Upper lobe of right lung (tissue), 1 donor: Measurements from ENCODE around the gene TGFB1I1. TPM values are rescaled to one million over a fixed set of nuclear protein-coding genes. Genes with fewer than 3 reads are reported as not detected.

ENCODE experiments used
- ATAC-seq: fragments of 200-7000 bp; cut with Tn5 transposase; one replicate; pipeline ENCODE4 v1.9.1; 2020; ENCODE audit warnings: mild to moderate bottlenecking, moderate library complexity
- DNase-seq: peaks from one replicate; pipeline ENCODE4 v3.0.0-alpha.2; 2020
- H3K27ac ChIP-seq: fragments of 200-600 bp; one replicate; pipeline ENCODE4 v1.8.0; 2022
- H3K27me3 ChIP-seq: fragments of 200-600 bp; one replicate; pipeline ENCODE4 v1.8.0; 2022; ENCODE audit warnings: mild to moderate bottlenecking
- H3K36me3 ChIP-seq: fragments of 200-600 bp; one replicate; pipeline ENCODE4 v1.8.0; 2022
- H3K4me1 ChIP-seq: fragments of 200-600 bp; one replicate; pipeline ENCODE4 v1.8.0; 2022
- H3K4me3 ChIP-seq: fragments of 200-600 bp; one replicate; pipeline ENCODE4 v1.8.0; 2022; ENCODE audit warnings: mild to moderate bottlenecking
- H3K9me3 ChIP-seq: fragments of 200-600 bp; one replicate; pipeline ENCODE4 v1.8.0; 2022
- CTCF ChIP-seq: fragments of 200-600 bp; IDR thresholded peaks from one replicate; pipeline ENCODE4 v1.8.0; 2022; ENCODE audit warnings: antibody characterized with exemption
- intact Hi-C: fragments of 100-400 bp; cut with DNase I; formaldehyde crosslinking; loops from one replicate; pipeline ENCODE4 v1.11.0; 2022
- long read RNA-seq: library from polyadenylated mRNA; unstranded; transcript quantifications from one replicate; pipeline ENCODE4 v2.0.0, GENCODE V29; 2021
- total RNA-seq: library from RNA; stranded (reverse); fragmentation: NEBNext Ultra II Directional; extraction: Animal tissue kit (Norgen Biotek cat#: 25700); gene quantifications from one replicate; pipeline ENCODE4 v1.2.1, GENCODE V29; 2021
- donor health status: DM: no; HTN: yes; CAD: no; lungs with severe emphysema.

Gene TGFB1I1
- 49.9 TPM for total RNA-seq
- long read RNA-seq, transcript TGFB1I1-203 (11 exons, 1,898 nt): major isoform, 102 of 140 reads
- long read RNA-seq, transcript TGFB1I1-214 (10 exons, 1,770 nt): minor isoform, 7 of 140 reads
- long read RNA-seq, partial matches to known transcripts: 11 of 140 reads
- long read RNA-seq, other reads (novel, unspliced or antisense): 18 of 140 reads

DNA sequence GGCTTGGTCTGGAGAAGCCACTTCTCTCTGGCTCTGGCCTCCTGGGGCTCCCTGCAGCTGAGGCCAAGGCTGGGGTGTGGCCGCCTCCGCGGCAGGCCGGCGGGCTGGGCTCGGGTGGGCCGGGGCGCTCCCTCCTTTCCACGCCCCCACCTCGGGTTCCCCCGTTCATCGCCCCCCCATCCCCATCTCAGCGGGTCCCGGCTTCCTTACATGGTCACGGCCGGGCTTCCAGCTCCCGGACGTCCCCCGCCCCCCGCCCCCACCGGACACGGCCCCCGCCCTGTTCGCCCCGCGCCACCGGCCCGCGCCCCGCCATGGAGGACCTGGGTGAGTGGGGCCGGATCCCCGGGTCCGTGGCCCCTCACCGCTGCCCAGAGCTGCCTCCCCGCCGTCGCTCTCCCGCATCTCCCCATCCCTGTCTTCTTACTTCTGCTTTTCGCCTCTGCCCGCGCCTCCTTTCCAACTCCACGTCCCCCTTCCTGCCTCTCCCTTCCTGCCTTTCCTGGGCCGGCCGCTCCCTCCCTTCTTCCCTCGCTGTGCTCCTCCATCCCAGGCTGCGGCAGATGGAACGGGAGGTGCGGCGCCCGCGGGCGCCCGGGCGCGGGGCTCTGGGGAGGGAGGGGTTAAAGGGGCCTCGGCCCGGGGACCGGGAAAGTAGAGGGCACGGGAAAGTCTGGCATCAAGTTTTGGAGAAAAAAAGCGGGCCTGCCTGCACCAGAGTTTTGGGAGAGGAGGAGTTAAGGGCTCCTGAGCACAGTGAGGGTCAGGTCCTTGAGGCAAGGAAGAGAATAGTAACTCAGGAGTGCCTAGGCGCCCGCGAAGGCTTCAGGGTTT lies at the start of gene TGFB1I1:
Gene TGFB1I1, plus strand, starts transcription at position 278 of the 834 bp plus-strand sequence. Its CDS starts 37 bp downstream, at position 315.
- DNase-seq (no peak), ATAC-seq (peak; percentile 42)
- H3K4me1 ChIP-seq: peaks cover 10% of the 10 kb centered on the region

GRCh38 chr16:31423241-31423640 lies 48.7 kb upstream of the TGFB1I1 start:
- peak; percentile 33 for DNase-seq
- Histone ChIP-seq H3K27ac (no peak overlapping the region), H3K4me1 (peaks cover 3% of the 10 kb centered on the region), H3K4me3 (no peak overlapping the region), H3K27me3 (no peaks in the 10 kb centered on the region), H3K9me3 (no peaks in the 10 kb centered on the region), H3K36me3 (no peaks in the 10 kb centered on the region)
- no peak for TF ChIP-seq CTCF
- intact Hi-C loops: no loop called here
- no peak for ATAC-seq

More for the DNA sequence above, at the start of gene TGFB1I1:
- Histone ChIP-seq H3K9me3 (no peaks in the 10 kb centered on the region), H3K36me3 (peaks cover 13% of the 10 kb centered on the region), H3K27me3 (no peaks in the 10 kb centered on the region), H3K4me3 (peak within 1 kb of the TSS; percentile 62), H3K27ac (peak within 1 kb of the TSS; percentile 86)
- intact Hi-C loops: no loop called here
- no peak for TF ChIP-seq CTCF

DNA sequence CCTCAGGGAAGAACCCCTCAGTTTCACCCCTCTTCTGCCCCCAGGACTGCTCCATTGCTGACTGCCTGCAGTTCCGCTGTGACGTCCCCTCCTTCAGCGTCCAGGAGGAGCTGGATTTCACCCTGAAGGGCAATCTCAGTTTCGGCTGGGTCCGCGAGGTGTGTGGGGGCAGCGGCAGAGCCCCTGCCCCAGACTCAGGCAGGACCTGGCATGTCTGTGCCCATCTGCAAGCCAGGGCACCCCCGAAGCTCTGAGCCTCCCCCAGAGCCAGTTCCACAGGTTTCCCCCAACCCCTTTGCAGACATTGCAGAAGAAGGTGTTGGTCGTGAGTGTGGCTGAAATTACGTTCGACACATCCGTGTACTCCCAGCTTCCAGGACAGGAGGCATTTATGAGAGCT lies 48.2 kb upstream of the TGFB1I1 start:
- Histone ChIP-seq H3K27me3 (no peaks in the 10 kb centered on the region), H3K9me3 (no peaks in the 10 kb centered on the region), H3K4me3 (no peak overlapping the region), H3K36me3 (no peaks in the 10 kb centered on the region), H3K4me1 (peaks cover 4% of the 10 kb centered on the region), H3K27ac (no peak overlapping the region)
- ATAC-seq (no peak), DNase-seq (peak; percentile 56)
- TF ChIP-seq CTCF: no peak
- intact Hi-C loops: no loop called here

DNA sequence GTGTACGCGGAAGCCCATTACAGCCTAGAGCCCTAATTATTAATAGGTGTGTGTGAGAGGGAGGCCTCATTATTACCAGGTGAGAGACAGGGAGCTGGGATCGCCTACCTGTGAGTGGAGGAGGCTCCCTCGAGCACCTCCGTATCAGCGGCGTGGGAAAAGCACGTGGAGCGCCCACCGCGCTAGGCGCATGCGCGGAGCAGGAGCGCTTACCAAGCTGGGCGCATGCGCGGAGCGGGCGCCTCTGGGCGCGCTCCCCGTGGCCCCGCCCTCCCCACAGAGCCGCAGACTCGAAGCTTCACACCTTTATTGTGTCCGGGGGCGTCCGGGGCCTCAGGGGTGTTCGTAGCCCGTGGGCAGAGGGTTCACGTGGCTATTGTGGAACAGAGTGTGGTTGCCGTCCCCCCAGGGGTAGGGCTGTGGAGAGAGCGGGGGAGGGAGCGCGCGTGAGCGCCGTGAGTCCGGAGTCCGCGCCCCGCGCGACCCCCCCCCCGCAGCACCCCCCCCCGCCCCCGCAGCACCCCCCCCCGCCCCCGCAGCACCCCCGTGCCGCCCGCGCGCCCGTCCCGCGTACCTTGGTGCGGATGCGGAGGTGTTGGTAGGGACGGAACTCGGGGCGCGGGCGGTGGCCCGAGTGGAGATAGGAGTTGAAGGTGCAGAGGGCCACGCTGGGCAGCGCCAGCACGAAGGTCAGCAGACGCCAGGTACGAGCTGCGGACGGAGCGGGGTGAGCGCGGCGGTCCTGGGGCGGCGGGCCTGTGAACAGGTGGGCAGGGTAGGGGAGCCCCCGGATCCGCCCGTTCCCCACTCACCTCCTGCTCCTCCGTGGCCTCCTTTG lies 44.3 kb upstream of the TGFB1I1 start:
- Histone ChIP-seq H3K27me3 (no peaks in the 10 kb centered on the region), H3K4me1 (peaks cover 4% of the 10 kb centered on the region), H3K9me3 (no peaks in the 10 kb centered on the region), H3K4me3 (peak overlapping the region; percentile 41), H3K27ac (no peak overlapping the region), H3K36me3 (no peaks in the 10 kb centered on the region)
- peak; percentile 80 for ATAC-seq
- DNase-seq: peak; percentile 81
- intact Hi-C loops: no loop called here
- TF ChIP-seq CTCF: no peak

DNA sequence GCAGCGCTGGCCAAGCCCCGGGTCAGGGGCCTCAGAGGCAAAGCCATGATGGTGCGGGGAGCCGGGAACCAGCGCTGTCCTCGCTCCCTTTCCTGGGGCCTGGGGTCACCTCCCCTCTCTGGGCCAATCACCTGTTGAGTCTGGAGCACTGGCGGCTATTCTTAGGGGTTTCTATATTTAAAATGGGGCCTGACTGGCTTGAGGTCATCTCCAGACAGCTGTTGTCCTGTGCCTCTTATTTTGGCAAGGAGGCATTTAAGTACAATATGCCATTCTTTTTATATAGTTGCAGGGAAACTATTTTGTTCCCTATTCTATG lies 43.7 kb upstream of the TGFB1I1 start, which contains the start of gene COX6A2:
Gene COX6A2, minus strand, starts transcription at position 82 of the 319 bp plus-strand sequence. Its CDS starts 35 bp downstream, at position 47.
- Histone ChIP-seq H3K27ac (no peak within 1 kb of the TSS), H3K9me3 (no peaks in the 10 kb centered on the region)
- intact Hi-C loops: no loop called here

More for the DNA sequence above, 43.7 kb upstream of the TGFB1I1 start, which contains the start of gene COX6A2:
- H3K36me3 ChIP-seq: no peaks in the 10 kb centered on the region
- H3K4me1 ChIP-seq: peaks cover 4% of the 10 kb centered on the region
- no peak for TF ChIP-seq CTCF
- ATAC-seq (no peak), DNase-seq (peak; percentile 40)
- no peaks in the 10 kb centered on the region for H3K27me3 ChIP-seq
- H3K4me3 ChIP-seq: peak within 1 kb of the TSS; percentile 41
